HUDEP-2 (cell line): ENCODE measurements around the gene CABLES1.

Experiments used
- DNase-seq, 76 experiments: peaks; one replicate each; lab custom pipeline; 2025; ENCODE audit not compliant: unreplicated experiment in 76 of 76; lab: John Stamatoyannopoulos, UW

The CABLES1 gene

GRCh38 chr18:23163786-23164533, 28.7 kb downstream of the CABLES1 start:
- no peak for DNase-seq

DNA sequence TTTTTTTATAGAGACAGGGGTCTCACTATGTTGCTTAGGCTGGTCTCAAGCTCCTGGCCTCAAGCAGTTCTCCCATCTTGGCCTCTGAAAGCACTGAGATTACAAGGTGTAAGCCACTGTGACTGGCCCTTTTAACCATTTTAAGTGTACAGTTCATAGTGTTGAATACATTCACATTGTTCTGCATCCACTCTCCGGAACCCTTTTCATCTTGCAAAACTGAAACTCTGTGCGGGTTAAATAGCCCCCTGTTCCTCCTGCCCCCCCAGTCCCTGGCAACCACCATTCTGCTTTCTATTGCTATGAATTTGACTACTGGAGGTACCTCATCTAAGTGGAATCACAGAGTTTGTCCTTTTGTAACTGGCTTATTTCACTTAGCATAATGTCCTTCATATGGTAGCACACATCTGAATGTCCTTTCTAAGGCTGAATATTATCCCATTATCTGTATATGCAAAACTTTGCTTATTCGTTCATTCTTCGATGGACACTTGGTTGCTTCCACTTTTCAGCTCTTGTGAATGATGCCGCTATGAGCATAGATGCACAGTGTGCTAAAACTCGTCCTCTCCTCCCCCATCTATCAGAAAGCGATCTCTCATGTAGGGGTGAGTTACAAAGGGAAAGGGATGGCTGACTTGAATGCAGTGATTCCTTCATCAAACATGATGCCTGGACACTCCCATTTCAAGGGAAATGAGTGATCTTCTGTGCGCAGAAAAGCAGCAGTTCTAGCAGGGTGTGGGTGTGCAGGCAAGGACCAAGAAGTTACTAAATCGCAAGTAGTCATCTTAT, 30.2 kb downstream of the CABLES1 start:
- no peak for DNase-seq

- no peak for DNase-seq
Observed at GRCh38 chr18:23166891-23167541, 31.7 kb downstream of the CABLES1 start.

GRCh38 chr18:23169673-23170044, 34.4 kb downstream of the CABLES1 start:
- DNase-seq: no peak

- DNase-seq: no peak
Observed at GRCh38 chr18:23170137-23170536, 34.9 kb downstream of the CABLES1 start.

GRCh38 chr18:23171581-23172156, 36.4 kb downstream of the CABLES1 start:
- no peak for DNase-seq

DNA sequence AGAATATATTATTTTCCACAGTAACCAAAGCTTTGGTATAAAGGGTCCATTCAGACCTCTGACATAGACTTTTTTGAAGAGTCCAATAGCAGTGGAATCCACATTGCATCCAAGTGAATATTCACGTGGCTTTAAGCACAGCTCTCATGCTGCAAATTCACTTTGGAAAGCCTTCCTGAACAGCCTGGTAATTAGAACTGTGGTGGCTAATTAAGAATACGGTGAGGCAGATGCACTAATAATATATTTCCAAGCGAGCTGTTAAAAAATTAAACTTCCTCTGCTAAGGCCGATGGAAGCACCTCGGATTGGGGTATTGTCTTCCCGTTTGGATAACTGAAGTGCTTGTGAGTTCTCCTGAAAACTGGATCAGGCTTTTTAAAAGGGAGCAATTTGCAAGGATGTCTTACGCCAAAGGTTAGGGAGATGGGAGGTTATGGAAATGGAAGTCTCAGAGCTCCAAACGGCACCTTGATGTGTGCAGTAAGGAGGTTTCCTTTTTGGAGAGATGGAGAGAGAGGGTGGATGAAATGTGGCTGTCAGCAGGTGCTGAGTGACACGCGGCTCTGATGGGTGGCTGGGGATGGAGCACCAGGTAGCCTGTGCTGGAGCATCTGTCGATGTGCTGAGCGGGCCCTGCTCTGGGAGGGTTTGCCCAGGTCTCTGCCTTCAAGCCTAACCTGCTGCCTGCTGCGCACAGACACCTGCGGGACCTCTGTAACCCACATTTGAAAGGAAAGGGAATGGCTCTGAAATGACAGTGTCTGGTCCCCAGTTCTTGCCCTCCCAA, 37.5 kb downstream of the CABLES1 start:
- no peak for DNase-seq

GRCh38 chr18:23173912-23174311, 38.6 kb downstream of the CABLES1 start:
- no peak for DNase-seq

DNA sequence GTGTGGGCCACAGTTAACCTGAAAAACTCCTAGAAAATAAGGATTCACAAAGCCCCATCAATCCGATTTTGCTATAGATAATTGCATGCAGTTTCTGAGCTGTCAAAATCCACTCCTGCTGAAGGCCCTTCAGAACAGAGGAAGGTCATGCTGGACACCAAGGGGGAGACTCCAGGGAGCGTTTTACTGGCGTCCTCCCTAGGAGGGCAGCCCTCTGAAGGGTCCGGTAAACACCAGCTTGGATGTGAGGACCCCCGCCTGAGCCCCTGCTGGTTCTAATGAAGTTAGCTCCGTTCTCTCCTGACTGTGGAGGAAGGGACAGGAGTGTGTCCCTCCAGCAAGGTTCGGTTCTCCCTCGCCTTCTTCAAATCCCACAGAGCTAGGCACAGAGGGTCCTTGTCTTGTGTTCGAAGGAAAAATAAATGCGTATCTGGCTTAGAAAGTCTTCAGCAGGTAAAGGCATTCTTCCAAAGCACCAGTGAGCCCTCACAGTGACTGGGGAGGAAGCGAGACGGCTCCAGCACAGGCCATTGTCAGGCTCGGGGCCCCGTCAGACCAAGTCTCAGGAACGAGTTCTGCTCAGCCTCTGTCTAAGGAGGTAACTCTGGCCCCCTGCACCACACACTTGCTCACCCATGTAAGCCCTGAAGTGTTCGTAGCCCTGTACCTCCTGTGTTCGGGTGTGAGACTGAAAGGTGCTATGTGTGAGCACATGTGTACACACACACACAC, 41.6 kb downstream of the CABLES1 start:
- no peak for DNase-seq

GRCh38 chr18:23177433-23178072, 42.3 kb downstream of the CABLES1 start:
- no peak for DNase-seq

GRCh38 chr18:23178201-23178600, 42.9 kb downstream of the CABLES1 start:
- no peak for DNase-seq

GRCh38 chr18:23178661-23179081, 43.4 kb downstream of the CABLES1 start:
- DNase-seq: no peak

GRCh38 chr18:23179416-23179815, 44.1 kb downstream of the CABLES1 start:
- no peak for DNase-seq

DNA sequence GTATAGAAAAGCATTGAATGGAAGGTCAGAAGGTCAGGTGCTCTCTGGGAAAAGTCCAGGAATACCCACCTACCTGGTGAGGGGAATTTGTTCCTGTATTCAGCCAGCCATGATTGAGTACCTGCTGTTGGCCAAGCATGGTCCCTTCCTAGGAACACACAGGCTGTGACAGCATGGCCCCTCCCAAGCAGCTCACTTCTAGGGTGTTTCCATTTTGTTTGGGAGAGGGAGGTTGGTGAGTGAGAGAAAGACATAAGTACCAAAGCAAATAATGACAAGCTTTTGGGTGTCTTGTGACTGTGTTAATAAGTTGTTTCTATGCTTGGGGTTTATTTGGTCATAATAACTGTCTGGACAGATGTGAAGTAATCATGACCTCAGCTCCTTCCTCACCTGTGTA, 46.3 kb downstream of the CABLES1 start:
- DNase-seq: no peak

GRCh38 chr18:23182606-23183005, 47.3 kb downstream of the CABLES1 start:
- DNase-seq: no peak

DNA sequence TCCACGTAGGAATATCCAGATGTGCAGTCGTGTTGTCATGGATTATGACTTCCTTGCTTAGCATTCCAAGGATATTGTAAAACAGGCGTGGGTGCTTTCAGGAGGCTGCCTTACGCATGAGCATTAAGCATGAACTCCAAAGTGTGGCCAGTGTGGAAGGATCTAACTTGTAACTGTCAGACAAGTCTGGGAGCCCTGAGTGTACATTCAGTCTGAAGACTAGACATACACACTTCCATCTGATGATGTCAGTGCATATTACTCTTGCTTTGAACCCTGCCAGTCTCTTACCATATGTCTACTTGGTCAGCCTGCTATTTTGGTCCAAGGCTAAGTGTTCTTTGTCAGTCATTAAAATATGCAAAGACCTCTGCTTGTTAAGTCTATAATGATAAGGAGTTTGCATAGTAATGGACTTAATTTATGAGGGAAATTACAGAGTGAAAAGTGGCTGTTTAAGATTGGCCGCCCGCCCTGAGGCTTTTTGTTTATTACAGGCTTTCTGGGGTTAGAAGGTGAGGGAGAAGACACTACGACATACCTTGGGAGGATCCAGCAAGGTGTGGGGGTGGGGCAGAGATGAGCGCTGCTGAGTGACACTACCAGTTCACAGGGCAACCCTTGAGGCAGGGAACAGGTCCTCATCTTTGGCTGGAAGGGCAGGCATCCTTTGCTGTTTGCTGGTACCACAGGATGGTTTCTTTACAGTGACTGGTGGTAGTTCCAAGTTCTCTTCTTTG, 48.3 kb downstream of the CABLES1 start:
- no peak for DNase-seq

- no peak for DNase-seq
Observed at GRCh38 chr18:23186781-23187180, 51.5 kb downstream of the CABLES1 start.

GRCh38 chr18:23188068-23188760, 52.9 kb downstream of the CABLES1 start:
- DNase-seq: no peak
